Fibroblast of lung (primary cell): ENCODE results near the gene CDRT15.
"Not testable (repeated sequence)": the region's sequence is repeated elsewhere in the genome, so short reads cannot be mapped to it uniquely, and the experiment has no call there.

Experiments used
- EZH2 ChIP-seq: IDR thresholded peaks from 2 replicates; pipeline ENCODE4 v1.5.1; 2012; ENCODE audit warnings: low read length, control low read depth, mild to moderate bottlenecking; ENCODE audit errors: missing control alignments
- TF ChIP-seq, protein P1 (sequence below), 2 donors: IDR thresholded peaks in 1 of 2; conservative IDR thresholded peaks in 1 of 2; 1 replicate in 1 of 2; 2 replicates in 1 of 2; pipeline ENCODE4 v1.5.1; 2011 to 2012; ENCODE audit warnings: low read length in 2 of 2, control low read depth in 1 of 2, inconsistent platforms in 1 of 2, low read depth in 1 of 2, mild to moderate bottlenecking in 1 of 2

DNA sequence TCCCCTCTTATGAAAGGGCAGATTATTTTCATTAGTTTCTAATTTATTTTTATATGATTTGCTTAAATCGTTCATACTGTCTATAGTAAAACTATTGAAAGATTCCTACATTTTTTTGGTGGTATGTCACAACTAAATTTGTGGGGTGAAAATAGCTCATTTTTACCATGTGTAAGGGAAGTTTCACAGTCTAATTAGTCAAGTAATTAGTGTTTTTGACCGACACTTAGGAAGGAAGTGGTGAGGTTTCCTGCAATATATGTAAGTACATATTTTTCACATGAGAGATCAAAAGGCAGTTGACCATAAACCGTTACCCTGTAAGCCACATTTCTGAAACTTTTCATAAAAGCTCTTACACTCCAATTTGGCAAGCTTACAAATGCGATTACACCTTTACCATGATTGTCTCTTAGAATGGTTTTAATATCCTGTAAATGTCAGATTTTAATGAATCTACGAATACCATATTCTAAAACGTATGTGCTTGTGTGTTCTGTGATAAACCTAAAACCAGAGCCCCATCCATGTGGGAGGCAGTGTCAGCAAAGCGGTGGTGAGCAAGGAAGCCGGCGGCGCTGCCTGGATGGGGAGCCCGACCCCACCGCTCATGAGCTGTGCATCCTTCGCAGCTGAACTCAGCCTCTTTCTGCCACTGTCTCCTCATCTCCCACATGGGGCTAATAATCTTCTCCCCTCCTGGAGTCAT lies 43.9 kb downstream of the CDRT15 start:
- TF ChIP-seq EZH2 = not testable (repeated sequence)
- TF ChIP-seq, protein P1, sequence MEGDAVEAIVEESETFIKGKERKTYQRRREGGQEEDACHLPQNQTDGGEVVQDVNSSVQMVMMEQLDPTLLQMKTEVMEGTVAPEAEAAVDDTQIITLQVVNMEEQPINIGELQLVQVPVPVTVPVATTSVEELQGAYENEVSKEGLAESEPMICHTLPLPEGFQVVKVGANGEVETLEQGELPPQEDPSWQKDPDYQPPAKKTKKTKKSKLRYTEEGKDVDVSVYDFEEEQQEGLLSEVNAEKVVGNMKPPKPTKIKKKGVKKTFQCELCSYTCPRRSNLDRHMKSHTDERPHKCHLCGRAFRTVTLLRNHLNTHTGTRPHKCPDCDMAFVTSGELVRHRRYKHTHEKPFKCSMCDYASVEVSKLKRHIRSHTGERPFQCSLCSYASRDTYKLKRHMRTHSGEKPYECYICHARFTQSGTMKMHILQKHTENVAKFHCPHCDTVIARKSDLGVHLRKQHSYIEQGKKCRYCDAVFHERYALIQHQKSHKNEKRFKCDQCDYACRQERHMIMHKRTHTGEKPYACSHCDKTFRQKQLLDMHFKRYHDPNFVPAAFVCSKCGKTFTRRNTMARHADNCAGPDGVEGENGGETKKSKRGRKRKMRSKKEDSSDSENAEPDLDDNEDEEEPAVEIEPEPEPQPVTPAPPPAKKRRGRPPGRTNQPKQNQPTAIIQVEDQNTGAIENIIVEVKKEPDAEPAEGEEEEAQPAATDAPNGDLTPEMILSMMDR (conservative IDR thresholded peaks at IDR 0.05 in 1 of 2, IDR thresholded peaks at IDR 0.05 in 1 of 2; ENCODE audit: low read depth in 1 of 2, low read length in 2 of 2) = not testable (repeated sequence)
